SK-N-SH treated with all-trans-retinoic acid at 6 μM for 48 hours (cell line): Measurements from ENCODE around the gene RRAD.

ENCODE experiments used
- CSRNP3 ChIP-seq: fragments of 250-450 bp; sonication (Bioruptor Pico); IDR thresholded peaks from 2 replicates; pipeline ENCODE4 v1.5.1; 2021; ENCODE audit warnings: mild to moderate bottlenecking, moderate library complexity
- PATZ1 ChIP-seq: fragments of 250-450 bp; sonication (Bioruptor Pico); IDR thresholded peaks from 2 replicates; pipeline ENCODE4 v1.8.0; 2020; ENCODE audit warnings: mild to moderate bottlenecking, moderate library complexity, borderline replicate concordance
- RARB ChIP-seq: fragments of 250-450 bp; sonication (Bioruptor Pico); IDR thresholded peaks from 2 replicates; pipeline ENCODE4 v1.8.0; 2021; ENCODE audit warnings: mild to moderate bottlenecking, moderate library complexity
- TOX ChIP-seq: fragments of 250-450 bp; sonication (Bioruptor Pico); IDR thresholded peaks from 2 replicates; pipeline ENCODE4 v1.8.0; 2021; ENCODE audit warnings: mild to moderate bottlenecking, moderate library complexity, borderline replicate concordance
- TSHZ2 ChIP-seq: fragments of 250-450 bp; sonication (Bioruptor Pico); IDR thresholded peaks from 2 replicates; pipeline ENCODE4 v1.5.0; 2020; ENCODE audit warnings: mild to moderate bottlenecking, moderate library complexity
- ZFP3 ChIP-seq: fragments of 250-450 bp; sonication (Bioruptor Pico); IDR thresholded peaks from 2 replicates; pipeline ENCODE4 v1.5.0; 2020; ENCODE audit warnings: mild to moderate bottlenecking, moderate library complexity
- ZNF70 ChIP-seq: fragments of 450-650 bp; formaldehyde crosslinking; IDR thresholded peaks from 2 replicates; pipeline ENCODE4 v1.5.0; 2020; ENCODE audit warnings: mild to moderate bottlenecking, moderate library complexity

- no peak for TF ChIP-seq ZFP3
- TF ChIP-seq PATZ1 (CRISPR knock-in tag) = no peak
- no peak for TF ChIP-seq ZNF70 (CRISPR knock-in tag)
- TF ChIP-seq CSRNP3 (CRISPR knock-in tag) = no peak
- no peak for TF ChIP-seq TOX
- no peak for TF ChIP-seq RARB (CRISPR knock-in tag)
- TF ChIP-seq TSHZ2 (CRISPR knock-in tag) = no peak
These were observed 25.1 kb upstream of the RRAD start for GRCh38 chr16:66950437-66950836.
